HepG2 (cell line): ENCODE data around the gene VPS13C.

Experiments used
- CBX5 ChIP-seq: sonication (generic); formaldehyde crosslinking; IDR thresholded peaks from 2 replicates; pipeline ENCODE4 v1.4.0; 2020; ENCODE audit warnings: missing genetic modification reagents, borderline replicate concordance
- FOXK2 ChIP-seq: fragments of 450-650 bp; IDR thresholded peaks from 2 replicates; pipeline ENCODE4 v1.6.1; 2016
- JUND ChIP-seq: sonication (generic); formaldehyde crosslinking; IDR thresholded peaks from 2 replicates; pipeline ENCODE4 v1.8.0; 2022; ENCODE audit warnings: mild to moderate bottlenecking, missing genetic modification reagents

- TF ChIP-seq CBX5: no peak
- TF ChIP-seq FOXK2: no peak
- no peak for TF ChIP-seq JUND (CRISPR knock-in tag)
Observed at GRCh38 chr15:61856295-61856694, 204.0 kb downstream of the VPS13C start.
